Kidney capillary endothelial cell (primary cell): ENCODE data around the gene GGCT.

Experiments
- DNase-seq: peaks from one replicate; pipeline ENCODE4 v3.0.0-alpha.2; 2018; ENCODE audit warnings: low spot score

Gene GGCT

GRCh38 chr7:30478349-30479201 is 26.1 kb downstream of the GGCT start, which contains the start of gene NOD1:
TSS of gene NOD1 (minus strand) at chr7:30478784. CDS start at chr7:30456921, 21,863 bp downstream.
- peak; percentile 67 for DNase-seq

DNA sequence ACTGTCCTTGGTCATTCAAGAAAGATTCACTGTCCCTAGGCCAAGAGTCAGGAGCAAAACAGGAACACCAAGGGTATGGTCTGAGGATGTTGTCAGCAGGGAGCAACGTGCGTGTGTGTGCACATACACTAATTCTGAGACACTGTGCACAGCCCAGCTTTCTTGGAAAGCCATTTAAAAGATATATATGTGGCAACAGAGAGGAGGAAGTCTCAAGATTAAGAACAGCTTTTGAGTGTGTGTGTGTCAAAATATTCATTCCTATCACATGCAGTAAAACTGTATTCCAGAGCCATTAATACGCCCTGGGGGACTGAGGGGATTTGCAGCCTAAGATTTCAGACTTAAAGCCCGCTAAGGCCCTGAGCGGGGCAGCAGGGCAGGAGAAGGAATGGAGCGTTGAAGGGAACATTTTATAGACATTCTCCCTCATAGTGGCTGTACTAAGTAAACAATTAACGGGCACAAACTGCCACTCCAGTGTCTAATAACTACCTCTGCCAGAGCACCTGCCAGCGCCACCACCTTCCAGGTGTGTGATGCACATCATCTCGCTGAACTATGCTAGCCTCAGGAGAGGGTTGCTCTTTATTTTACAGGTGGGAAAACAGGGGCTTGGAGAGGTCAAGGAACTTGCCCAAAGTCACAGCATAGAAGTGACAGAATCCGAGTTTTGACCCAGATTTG is 28.0 kb downstream of the GGCT start:
- no peak for DNase-seq

- no peak for DNase-seq
Observed at GRCh38 chr7:30475580-30475979, 29.0 kb downstream of the GGCT start.

DNA sequence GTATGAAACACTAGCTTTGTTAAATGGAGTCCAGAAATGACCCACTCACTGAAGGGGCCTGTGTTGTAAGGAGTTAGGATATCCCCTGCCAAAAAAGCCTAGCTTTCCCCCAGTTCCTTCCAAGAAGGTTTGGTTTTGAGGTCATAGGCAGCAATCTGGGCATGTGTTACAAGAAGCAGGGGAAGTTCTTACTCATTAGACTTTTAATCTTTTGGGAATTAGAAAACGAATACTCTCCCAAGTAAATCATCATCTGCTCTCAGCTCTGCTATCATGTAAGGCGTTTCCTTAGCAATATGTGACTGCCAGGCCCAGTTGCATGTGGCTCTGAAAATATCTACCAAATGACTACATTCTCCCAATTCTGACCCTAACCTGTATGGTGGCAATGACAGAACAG is 29.7 kb downstream of the GGCT start:
- no peak for DNase-seq

DNA sequence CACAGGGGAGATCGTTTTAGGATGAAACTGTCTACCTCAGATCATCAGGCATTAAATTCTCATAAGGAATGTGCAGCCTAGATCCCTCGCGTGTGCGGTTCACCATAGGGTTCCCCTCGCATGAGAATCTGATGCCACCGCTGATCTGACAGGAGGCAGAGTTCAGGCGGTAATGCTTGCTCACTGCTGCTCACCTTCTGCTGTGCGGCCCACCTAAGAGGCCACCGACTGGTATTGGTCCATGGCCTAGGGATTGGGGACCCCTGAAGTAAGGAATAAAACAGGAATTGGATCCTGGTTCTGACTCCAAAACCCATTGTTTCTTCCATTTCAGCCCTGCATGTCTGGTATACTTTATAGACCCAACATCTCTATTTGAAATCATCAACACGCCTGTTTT is 30.1 kb downstream of the GGCT start:
- no peak for DNase-seq

GRCh38 chr7:30473903-30474302 is 30.7 kb downstream of the GGCT start:
- DNase-seq, result no peak

- no peak for DNase-seq
Observed at GRCh38 chr7:30472784-30473775, 31.5 kb downstream of the GGCT start.

DNA sequence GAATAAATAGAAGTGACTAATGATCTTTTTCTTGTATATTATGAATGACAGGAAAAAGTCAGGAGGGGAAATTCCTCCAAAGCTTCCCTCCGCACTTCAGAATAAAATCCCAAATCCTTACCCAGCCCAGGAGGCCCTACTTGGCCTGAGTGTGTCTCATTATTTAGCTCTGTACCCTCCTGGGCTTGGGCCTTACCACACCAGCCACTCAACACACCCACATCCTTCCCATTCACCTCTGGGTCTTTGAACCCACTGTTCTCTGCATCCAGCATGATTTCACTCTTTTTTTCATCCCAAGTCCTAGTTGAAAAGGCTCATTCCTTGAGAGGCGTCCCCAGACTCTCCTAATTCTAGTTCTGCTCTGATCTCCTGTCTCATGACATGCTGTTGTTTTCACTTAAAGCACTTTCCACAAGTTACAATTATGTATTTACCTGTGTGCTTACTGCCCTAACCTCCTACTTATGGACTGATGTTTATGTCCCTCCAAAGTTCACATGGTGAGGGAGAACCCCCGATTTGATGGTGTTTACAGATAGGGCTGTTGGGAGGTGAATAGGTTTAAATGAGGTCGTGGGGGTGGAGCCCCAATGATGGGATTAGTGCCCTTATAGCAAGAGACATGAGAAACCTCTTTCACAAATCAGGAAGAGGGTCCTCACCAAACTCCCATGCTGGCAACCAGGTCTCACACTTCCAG is 32.4 kb downstream of the GGCT start:
- DNase-seq, result no peak

DNA sequence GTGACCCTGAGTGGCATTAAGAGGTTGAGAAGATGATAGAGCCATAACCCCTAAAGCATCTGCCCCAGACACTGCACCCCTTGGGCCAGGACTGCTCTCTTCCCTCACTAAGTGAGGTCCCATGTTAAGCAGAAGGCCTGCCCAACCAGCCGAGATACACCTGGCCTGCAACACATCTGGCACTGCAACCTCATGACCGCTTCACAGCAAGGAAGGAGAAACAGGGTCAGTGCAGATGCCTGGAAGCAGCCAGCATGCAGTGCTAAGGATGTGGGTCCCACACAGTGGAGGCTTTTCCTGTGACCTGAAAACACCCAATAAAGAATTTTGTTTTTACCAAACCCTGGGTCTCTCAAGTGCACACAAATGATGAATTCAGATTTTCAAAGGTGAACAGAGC is 33.4 kb downstream of the GGCT start:
- DNase-seq, result no peak

DNA sequence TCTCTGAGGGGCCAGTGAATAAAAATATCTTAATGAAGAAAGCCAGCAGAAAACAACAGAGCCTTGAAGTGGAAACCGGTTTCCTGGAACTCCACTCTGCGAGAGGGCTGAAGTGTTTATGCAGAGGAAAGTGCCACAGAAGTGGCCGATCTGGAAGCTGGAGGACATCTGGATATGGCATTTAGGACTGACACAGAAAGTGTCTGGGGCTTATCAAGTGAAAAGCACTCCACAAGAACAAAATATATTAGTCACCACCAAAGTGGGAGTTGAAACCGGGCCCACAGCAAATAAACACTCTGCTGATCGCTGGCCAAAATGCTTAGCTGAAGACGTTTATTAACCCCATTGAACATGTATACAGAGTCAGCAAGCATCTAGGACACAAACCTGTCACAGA is 33.9 kb downstream of the GGCT start:
- no peak for DNase-seq

- DNase-seq, result no peak
Observed at GRCh38 chr7:30470163-30470770, 34.4 kb downstream of the GGCT start.

- peak; percentile 89 for DNase-seq
Observed at GRCh38 chr7:30469303-30469702, 35.3 kb downstream of the GGCT start.

DNA sequence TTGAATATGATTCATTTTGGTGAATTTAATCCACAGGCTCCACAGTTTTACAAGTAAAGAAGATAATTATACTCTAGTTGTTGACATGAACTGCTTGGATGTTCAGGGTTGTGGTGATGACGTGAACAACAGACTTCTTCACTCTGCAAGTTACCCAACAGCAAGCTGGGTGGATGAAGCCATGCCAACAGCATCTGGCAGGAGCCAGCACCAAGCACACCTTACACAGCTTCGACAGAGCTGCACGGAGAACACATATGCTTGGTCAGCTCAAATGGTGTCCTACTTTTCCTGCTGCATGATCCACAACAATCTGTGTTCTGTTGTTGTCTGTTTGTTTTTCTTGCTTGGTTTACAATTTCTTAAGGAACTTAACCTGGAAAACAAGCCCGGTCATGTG is 35.8 kb downstream of the GGCT start:
- DNase-seq, result no peak

DNA sequence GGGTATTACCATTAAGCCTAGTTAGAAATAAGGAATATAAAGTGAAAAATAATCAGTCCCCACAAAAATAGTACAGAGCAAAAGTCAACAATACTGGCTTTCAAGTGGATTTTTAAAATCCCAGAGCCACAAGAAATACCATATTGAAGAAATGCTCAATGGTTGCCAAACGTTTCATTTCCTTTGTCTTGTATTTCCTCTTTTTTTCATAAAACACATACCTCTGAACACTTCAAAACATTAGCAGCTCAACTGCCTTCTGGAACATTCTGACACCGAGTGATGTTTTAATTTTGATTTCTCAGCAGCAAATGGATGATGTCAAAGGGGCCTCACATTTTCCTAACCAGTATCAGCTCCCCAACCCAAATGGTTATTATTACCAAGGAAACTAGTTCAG is 36.6 kb downstream of the GGCT start:
- DNase-seq, result no peak

GRCh38 chr7:30467271-30467670 is 37.4 kb downstream of the GGCT start:
- no peak for DNase-seq

DNA sequence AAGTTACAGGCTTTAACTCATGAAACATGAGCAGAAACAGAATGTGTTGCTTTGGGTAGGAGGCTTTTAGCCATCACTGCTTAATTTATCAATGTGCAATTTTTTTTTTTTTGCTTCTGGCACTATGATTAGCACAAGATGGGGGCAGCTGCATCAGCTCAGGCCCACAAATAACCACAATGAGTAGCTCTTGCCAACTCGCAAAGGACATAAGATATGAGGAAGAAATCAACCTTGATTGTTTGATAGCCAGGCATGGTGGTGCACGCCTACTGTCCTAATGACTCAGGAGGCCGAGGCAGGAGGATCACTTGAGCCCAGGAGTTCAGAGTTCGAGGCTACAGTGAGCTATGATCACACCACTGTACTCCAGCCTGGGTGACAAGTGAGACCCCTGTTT is 38.4 kb downstream of the GGCT start:
- DNase-seq, result no peak

GRCh38 chr7:30465811-30466180 is 38.8 kb downstream of the GGCT start:
- DNase-seq, result no peak

- DNase-seq, result no peak
Observed at GRCh38 chr7:30465046-30465810, 39.4 kb downstream of the GGCT start.

GRCh38 chr7:30464231-30464671 is 40.4 kb downstream of the GGCT start:
- DNase-seq, result no peak

DNA sequence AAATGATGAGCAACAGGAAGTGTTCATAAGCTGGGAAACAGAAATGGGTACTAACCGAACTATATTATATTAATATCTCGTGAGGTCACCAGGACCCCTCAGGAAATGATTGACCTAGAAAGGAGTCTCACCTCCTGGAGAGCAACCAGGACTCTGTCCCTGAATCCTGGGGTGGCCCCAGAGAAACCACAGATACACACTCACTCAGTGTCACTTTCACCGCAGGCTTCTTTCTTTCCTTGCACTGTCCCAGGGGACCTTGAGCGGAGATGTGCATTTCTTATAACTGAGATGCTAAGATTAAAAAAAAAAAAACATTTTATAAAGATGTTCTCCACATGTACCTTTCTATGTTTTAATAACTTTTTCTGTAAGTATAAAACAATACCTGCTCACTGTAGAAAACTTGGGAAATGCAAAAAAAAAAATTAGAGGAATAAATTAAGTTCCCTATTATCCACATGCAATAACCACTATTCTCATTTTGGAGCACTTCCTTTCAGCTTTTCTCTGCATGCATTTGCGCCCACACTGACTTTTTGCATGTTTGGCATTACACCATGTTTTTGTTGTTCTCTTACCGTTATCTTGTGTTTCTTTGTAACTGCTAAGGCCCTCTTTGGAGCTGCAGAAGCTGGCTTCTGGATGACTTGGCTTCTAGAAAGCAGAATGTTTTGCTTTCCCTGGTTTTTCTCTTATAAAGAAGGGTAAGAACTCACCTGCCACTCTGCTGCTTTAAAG is 41.1 kb downstream of the GGCT start:
- DNase-seq, result peak; percentile 26
